Tibial nerve (tissue), 4 donors: Measurements from ENCODE around the gene B3GALT6.

Experiments
- EP300 ChIP-seq, 2 donors: sonication (generic); formaldehyde crosslinking; IDR thresholded peaks; one replicate each; pipeline ENCODE4 v1.6.1; 2017; ENCODE audit warnings: antibody characterized with exemption in 2 of 2, mild to moderate bottlenecking in 1 of 2
- POLR2A ChIP-seq, 2 donors: fragments of 450-650 bp; IDR thresholded peaks; one replicate each; pipeline ENCODE4 v1.6.1; 2017; ENCODE audit warnings: antibody characterized with exemption in 2 of 2, mild to moderate bottlenecking in 2 of 2, moderate library complexity in 2 of 2
- TF ChIP-seq, protein P1 (sequence below), 5 experiments: fragments of 200-600 bp in 3 of 5; fragments of 450-650 bp in 2 of 5; sonication (generic) in 3 of 5; IDR thresholded peaks; one replicate each; pipeline ENCODE4 v1.5.1; 2016 to 2019; ENCODE audit warnings: antibody characterized with exemption in 5 of 5, mild to moderate bottlenecking in 3 of 5, moderate library complexity in 2 of 5

DNA sequence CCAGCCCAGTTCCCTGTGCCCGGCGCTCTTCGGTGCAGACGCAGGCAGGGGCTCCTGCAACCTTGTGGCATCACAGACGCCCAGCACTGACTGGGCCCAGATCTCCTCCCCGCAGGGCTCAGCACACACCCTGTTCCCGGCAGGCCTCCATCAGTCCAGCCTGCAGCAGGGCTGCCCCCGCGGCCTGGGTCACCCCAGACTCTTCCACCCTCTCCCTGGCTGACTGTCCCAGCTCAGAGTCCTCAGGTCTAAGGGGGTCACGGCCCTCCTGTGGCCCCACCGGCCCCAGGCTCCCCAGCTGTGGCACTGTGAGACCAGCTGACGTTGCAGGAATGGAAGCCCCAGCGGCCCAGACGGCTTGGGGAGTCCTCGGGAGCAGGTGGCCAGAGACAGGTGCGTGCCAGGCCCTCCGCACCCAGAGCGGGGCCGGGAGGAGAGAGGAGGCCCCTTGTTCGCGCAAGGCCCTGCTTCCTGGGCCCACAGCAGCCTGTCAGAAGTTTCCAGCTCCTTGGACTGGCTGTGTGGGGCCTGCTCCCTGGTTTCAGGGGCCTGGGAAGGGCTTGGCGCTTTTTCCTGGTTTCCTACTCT lies 4.2 kb downstream of the B3GALT6 start:
- TF ChIP-seq POLR2A (IDR thresholded peaks at IDR 0.05) (no peak), EP300 (IDR thresholded peaks at IDR 0.05) (no peak)
- TF ChIP-seq, protein P1, sequence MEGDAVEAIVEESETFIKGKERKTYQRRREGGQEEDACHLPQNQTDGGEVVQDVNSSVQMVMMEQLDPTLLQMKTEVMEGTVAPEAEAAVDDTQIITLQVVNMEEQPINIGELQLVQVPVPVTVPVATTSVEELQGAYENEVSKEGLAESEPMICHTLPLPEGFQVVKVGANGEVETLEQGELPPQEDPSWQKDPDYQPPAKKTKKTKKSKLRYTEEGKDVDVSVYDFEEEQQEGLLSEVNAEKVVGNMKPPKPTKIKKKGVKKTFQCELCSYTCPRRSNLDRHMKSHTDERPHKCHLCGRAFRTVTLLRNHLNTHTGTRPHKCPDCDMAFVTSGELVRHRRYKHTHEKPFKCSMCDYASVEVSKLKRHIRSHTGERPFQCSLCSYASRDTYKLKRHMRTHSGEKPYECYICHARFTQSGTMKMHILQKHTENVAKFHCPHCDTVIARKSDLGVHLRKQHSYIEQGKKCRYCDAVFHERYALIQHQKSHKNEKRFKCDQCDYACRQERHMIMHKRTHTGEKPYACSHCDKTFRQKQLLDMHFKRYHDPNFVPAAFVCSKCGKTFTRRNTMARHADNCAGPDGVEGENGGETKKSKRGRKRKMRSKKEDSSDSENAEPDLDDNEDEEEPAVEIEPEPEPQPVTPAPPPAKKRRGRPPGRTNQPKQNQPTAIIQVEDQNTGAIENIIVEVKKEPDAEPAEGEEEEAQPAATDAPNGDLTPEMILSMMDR (IDR thresholded peaks at IDR 0.05), result no peak
